Fibroblast of pulmonary artery (primary cell): ENCODE measurements around the gene SCTR.

Source experiments
- DNase-seq: peaks from one replicate; pipeline ENCODE4 v3.0.0-alpha.2; 2010; ENCODE audit warnings: low read depth
- H3K4me3 ChIP-seq: replicated peaks from 2 replicates; pipeline ENCODE4 v1.5.1; 2011; ENCODE audit warnings: low read depth, mild to moderate bottlenecking, control low read depth, low read length, moderate library complexity
- TF ChIP-seq, protein P1 (sequence below): IDR thresholded peaks from 2 replicates; pipeline ENCODE4 v1.5.1; 2011; ENCODE audit warnings: mild to moderate bottlenecking, control low read depth, low read length, inconsistent platforms; ENCODE audit errors: missing control alignments

The SCTR gene

DNA sequence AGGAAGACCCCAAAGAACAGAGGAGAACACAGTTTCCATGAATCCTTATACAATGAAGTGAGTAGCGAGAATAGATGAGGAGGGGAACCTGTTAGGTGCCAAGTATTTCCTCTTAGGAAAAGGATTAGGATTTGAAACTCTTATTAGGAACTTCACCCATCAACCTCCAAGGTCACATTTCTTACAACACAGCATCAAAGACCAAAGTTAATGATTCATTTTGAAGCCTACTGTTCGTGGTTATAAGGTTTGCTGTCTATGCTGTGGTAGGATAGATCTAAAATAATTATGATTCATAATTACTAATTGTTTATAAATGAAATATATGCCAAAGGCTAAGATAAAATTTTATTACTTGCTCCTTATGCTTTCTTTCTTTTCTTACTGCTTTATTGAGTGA, 26.1 kb upstream of the SCTR start:
- no peak overlapping the region for H3K4me3 ChIP-seq
- TF ChIP-seq, protein P1, sequence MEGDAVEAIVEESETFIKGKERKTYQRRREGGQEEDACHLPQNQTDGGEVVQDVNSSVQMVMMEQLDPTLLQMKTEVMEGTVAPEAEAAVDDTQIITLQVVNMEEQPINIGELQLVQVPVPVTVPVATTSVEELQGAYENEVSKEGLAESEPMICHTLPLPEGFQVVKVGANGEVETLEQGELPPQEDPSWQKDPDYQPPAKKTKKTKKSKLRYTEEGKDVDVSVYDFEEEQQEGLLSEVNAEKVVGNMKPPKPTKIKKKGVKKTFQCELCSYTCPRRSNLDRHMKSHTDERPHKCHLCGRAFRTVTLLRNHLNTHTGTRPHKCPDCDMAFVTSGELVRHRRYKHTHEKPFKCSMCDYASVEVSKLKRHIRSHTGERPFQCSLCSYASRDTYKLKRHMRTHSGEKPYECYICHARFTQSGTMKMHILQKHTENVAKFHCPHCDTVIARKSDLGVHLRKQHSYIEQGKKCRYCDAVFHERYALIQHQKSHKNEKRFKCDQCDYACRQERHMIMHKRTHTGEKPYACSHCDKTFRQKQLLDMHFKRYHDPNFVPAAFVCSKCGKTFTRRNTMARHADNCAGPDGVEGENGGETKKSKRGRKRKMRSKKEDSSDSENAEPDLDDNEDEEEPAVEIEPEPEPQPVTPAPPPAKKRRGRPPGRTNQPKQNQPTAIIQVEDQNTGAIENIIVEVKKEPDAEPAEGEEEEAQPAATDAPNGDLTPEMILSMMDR = no peak
- no peak for DNase-seq

DNA sequence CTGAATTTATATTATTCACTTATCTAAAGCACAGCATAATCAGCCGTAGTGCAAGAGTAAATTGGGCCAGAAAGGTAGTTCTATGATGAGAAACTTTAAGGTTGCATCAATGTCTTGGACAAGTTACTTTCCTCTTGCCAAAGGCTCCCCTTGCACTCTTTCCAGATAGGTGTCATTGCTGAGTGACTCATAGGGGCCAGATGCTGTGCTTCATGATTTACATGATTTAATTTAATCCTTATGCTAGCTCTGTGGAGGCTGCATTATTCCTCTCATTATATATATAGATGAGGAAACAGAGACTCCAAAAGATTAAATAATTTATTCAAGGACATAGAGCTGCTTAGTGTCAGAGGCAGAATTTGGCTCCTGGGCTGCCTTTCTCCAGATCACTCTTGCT, 25.0 kb upstream of the SCTR start:
- DNase-seq = peak; percentile 18
- TF ChIP-seq, protein P1 = no peak
- no peak overlapping the region for H3K4me3 ChIP-seq

GRCh38 chr2:119548516-119549120, 24.3 kb upstream of the SCTR start:
- DNase-seq = no peak
- TF ChIP-seq, protein P1 = no peak
- no peak overlapping the region for H3K4me3 ChIP-seq

GRCh38 chr2:119546447-119546767, 22.1 kb upstream of the SCTR start:
- no peak for DNase-seq
- H3K4me3 ChIP-seq = no peak overlapping the region
- TF ChIP-seq, protein P1 = no peak

DNA sequence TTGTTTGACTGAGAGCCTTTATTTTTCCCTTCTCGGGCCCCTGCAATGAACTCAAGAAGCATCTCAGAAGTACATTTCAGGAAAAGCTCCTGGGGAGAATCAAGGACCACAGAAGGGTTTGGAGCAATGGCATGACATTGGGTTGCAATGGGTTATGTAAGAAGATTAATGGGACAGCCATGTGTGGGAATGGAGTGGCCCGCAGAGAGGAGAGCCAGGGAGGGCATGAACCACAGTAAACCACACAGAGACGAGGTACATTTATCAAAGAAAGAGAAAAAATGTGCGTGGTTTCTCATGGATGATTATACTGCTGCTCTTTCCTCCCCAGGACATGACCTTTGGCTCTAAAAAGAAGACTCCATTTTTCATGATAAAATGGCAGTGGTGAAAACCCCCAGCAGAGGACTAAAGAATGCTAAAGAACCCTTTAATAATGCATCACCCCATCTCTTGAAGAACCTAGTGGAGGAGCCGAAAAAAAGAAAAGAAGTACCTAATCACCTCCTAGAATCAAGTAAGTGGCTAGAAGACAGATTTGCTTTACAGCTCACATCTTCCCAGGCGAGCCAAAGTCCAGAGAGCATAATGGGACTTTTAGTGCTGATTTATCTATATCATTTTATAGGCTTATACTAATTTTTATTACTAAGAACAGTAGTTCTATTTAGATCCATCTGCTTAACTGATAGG, 21.6 kb upstream of the SCTR start:
- DNase-seq = peak; percentile 23

GRCh38 chr2:119544939-119545475, 20.7 kb upstream of the SCTR start:
- DNase-seq = no peak
- TF ChIP-seq, protein P1 = no peak
- peak overlapping the region; percentile 59 for H3K4me3 ChIP-seq

More for the DNA sequence above, 21.6 kb upstream of the SCTR start:
- no peak overlapping the region for H3K4me3 ChIP-seq
- TF ChIP-seq, protein P1 = no peak
